RWPE1 (cell line): Measurements from ENCODE around the gene TAS1R1.

ENCODE experiments used
- CTCF ChIA-PET: fragments of 350-600 bp; sonication (Branson Sonifier 250); formaldehyde crosslinking; extraction: SDS; loops from one replicate; lab custom pipeline; 2021; lab: Yijun Ruan, JAX
- POLR2A ChIA-PET: fragments of 400-600 bp; formaldehyde crosslinking; extraction: SDS; loops from one replicate; lab custom pipeline; 2020; ENCODE audit warnings: antibody characterized with exemption; ENCODE audit not compliant: low non-redundant PET; lab: Yijun Ruan, JAX
- DNase-seq: peaks from one replicate; pipeline ENCODE4 v3.0.0; 2012; ENCODE audit warnings: low spot score
- H3K27ac ChIP-seq: fragments of 450-650 bp; 2 replicates; pipeline ENCODE4 v1.5.1; 2017
- TF ChIP-seq, protein P1 (sequence below): fragments of 450-650 bp; conservative IDR thresholded peaks from 2 replicates; pipeline ENCODE4 v1.5.1; 2017; ENCODE audit warnings: low read depth, mild to moderate bottlenecking

TAS1R1 gene

DNA sequence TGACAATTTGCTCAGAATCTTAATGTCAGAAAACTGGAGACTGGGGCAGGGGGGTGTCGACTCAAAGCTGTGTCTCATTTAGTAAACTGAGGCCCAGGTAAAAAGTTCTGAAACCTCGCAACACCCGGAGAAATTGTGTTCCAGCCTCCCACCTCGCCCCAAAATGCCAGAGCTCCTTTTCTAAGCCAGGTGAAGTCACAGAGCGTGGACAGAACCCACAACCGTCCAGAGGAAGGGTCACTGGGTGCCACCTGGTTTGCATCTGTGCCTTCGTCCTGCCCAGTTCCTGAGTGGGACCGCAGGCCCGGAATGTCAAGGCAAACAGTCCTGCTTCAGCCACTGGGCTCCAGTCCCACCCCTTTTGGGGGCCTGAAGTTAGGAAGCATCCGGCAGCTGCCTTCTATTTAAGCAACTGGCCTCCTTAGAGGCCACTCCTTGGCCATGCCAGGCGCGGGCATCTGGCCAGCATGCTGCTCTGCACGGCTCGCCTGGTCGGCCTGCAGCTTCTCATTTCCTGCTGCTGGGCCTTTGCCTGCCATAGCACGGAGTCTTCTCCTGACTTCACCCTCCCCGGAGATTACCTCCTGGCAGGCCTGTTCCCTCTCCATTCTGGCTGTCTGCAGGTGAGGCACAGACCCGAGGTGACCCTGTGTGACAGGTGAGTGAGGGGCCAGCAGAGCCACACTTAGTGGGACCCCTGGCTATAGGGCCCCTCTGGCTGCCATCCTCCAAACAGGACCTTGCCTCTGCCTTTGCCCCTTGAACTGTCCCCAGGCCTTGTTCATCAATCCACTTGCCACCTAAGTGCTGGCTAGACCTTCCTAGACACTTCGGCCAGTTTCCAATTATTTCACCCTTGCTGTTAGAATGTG is at the start of gene TAS1R1:
Gene TAS1R1 (plus strand): TSS at position 401 of the 872 bp plus-strand sequence. CDS start 67 bp downstream, at position 468.
- H3K27ac ChIP-seq, result peak within 1 kb of the TSS; percentile 74
- CTCF ChIA-PET, result interaction anchor here (0.6 to 1.5 kb wide), 15 partner anchors 8 to 1113 kb away, joined by 3 to 10 read pairs (median 3); no protein-coding TSS in a partner anchor
- POLR2A ChIA-PET, result interaction anchor here (1.0 kb wide), 1 partner anchor 25 kb away, joined by 3 read pairs; the partner anchor contains the start of gene ZBTB48
- no peak for DNase-seq
- TF ChIP-seq, protein P1, sequence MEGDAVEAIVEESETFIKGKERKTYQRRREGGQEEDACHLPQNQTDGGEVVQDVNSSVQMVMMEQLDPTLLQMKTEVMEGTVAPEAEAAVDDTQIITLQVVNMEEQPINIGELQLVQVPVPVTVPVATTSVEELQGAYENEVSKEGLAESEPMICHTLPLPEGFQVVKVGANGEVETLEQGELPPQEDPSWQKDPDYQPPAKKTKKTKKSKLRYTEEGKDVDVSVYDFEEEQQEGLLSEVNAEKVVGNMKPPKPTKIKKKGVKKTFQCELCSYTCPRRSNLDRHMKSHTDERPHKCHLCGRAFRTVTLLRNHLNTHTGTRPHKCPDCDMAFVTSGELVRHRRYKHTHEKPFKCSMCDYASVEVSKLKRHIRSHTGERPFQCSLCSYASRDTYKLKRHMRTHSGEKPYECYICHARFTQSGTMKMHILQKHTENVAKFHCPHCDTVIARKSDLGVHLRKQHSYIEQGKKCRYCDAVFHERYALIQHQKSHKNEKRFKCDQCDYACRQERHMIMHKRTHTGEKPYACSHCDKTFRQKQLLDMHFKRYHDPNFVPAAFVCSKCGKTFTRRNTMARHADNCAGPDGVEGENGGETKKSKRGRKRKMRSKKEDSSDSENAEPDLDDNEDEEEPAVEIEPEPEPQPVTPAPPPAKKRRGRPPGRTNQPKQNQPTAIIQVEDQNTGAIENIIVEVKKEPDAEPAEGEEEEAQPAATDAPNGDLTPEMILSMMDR, result no peak

GRCh38 chr1:6505367-6506209 is 49.5 kb upstream of the TAS1R1 start:
- H3K27ac ChIP-seq, result no peak overlapping the region
- DNase-seq, result no peak
- CTCF ChIA-PET, result no interaction called here
- POLR2A ChIA-PET, result interaction anchor here (0.6 kb wide), 1 partner anchor 47 kb away, joined by 6 read pairs; no protein-coding TSS in a partner anchor
- TF ChIP-seq, protein P1, result no peak

GRCh38 chr1:6506210-6507036 is 48.7 kb upstream of the TAS1R1 start:
- no peak overlapping the region for H3K27ac ChIP-seq
- ChIA-PET POLR2A (interaction anchor here (0.6 kb wide), 1 partner anchor 48 kb away, joined by 6 read pairs; no protein-coding TSS in a partner anchor), CTCF (interaction anchor here (0.5 to 1.0 kb wide), 2 partner anchors 12 to 15 kb away, joined by 4 to 9 read pairs; no protein-coding TSS in a partner anchor)
- TF ChIP-seq, protein P1, result no peak
- DNase-seq, result no peak

DNA sequence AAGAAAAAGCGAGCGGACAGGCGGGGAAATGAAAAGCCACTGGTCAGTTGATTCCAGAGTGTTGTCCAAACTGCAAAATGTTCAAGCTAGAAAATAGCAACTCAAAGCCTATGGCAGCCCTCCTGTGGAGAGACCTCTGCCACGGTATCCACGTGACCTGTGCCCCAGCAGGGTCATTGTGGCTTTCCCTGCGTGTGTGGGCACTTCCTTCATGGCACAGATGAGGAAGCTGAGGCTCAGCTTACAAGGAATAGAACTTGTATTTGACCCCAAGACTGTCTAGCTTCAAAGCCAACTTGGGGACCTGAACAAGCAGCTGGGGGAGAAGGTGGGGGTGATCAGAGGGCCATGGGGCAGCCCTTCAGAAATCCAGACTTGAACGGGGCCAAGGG is 48.1 kb upstream of the TAS1R1 start:
- ChIA-PET POLR2A (no interaction called here), CTCF (interaction anchor here (0.5 to 1.0 kb wide), 2 partner anchors 12 to 16 kb away, joined by 4 to 9 read pairs; no protein-coding TSS in a partner anchor)
- TF ChIP-seq, protein P1, result no peak
- H3K27ac ChIP-seq, result no peak overlapping the region
- no peak for DNase-seq

- H3K27ac ChIP-seq, result no peak overlapping the region
- ChIA-PET POLR2A (no interaction called here), CTCF (interaction anchor here (0.7 to 1.0 kb wide), 2 partner anchors 16 to 84 kb away, joined by 3 to 4 read pairs; no protein-coding TSS in a partner anchor)
- TF ChIP-seq, protein P1, result no peak
- DNase-seq, result no peak
Observed at GRCh38 chr1:6507461-6507911, 47.6 kb upstream of the TAS1R1 start.
